H9 (cell line): Measurements from ENCODE around the gene MTRF1. TPM values are rescaled to one million over a fixed set of nuclear protein-coding genes. Genes with fewer than 3 reads are reported as not detected.

Experiments
- DNase-seq: peaks from one replicate; pipeline ENCODE4 v3.0.0-alpha.2; 2017
- H2AFZ ChIP-seq: one replicate; pipeline ENCODE4 v1.6.1; 2013; ENCODE audit warnings: mild to moderate bottlenecking, low read length, control low read depth, moderate library complexity
- H2AK5ac ChIP-seq: 2 replicates; pipeline ENCODE4 v1.6.1; 2013; ENCODE audit warnings: low read length, control low read depth, mixed read lengths; ENCODE audit not compliant: insufficient read length
- H2BK120ac ChIP-seq: one replicate; pipeline ENCODE4 v1.6.1; 2013; ENCODE audit warnings: low read depth, mild to moderate bottlenecking, low read length, control low read depth, inconsistent platforms; ENCODE audit not compliant: poor library complexity, severe bottlenecking
- H2BK12ac ChIP-seq: 2 replicates; pipeline ENCODE4 v1.6.1; 2013; ENCODE audit warnings: low read length, control low read depth, mixed read lengths, low read depth; ENCODE audit not compliant: insufficient read length
- H2BK15ac ChIP-seq: 2 replicates; pipeline ENCODE4 v1.6.1; 2013; ENCODE audit warnings: low read depth, low read length, control low read depth
- H2BK20ac ChIP-seq: one replicate; pipeline ENCODE4 v1.6.1; 2013; ENCODE audit warnings: low read depth, mild to moderate bottlenecking, low read length, control low read depth, inconsistent platforms; ENCODE audit not compliant: poor library complexity, severe bottlenecking
- H2BK5ac ChIP-seq: 2 replicates; pipeline ENCODE4 v1.6.1; 2013; ENCODE audit warnings: low read length, control low read depth, mixed read lengths; ENCODE audit not compliant: insufficient read length
- H3K14ac ChIP-seq: 2 replicates; pipeline ENCODE4 v1.6.1; 2013; ENCODE audit warnings: low read length, control low read depth; ENCODE audit not compliant: insufficient read depth
- H3K18ac ChIP-seq: 2 replicates; pipeline ENCODE4 v1.6.1; 2013; ENCODE audit warnings: low read depth, mild to moderate bottlenecking, mixed read lengths, low read length, control low read depth; ENCODE audit not compliant: insufficient read length
- H3K23ac ChIP-seq: 2 replicates; pipeline ENCODE4 v1.6.1; 2013; ENCODE audit warnings: low read length, control low read depth, mixed read lengths, low read depth; ENCODE audit not compliant: insufficient read length
- H3K23me2 ChIP-seq: 2 replicates; pipeline ENCODE4 v1.6.1; 2013; ENCODE audit warnings: low read depth, mild to moderate bottlenecking, mixed read lengths, low read length, control low read depth; ENCODE audit not compliant: insufficient read length, poor library complexity, severe bottlenecking
- H3K27ac ChIP-seq: 2 replicates; pipeline ENCODE4 v1.5.1; 2013; ENCODE audit warnings: low read length, control low read depth, mixed read lengths, low read depth; ENCODE audit not compliant: insufficient read length
- H3K27me3 ChIP-seq: 2 replicates; pipeline ENCODE4 v1.6.1; 2013; ENCODE audit warnings: low read length, control low read depth, inconsistent platforms; ENCODE audit not compliant: insufficient read depth
- H3K4ac ChIP-seq: 2 replicates; pipeline ENCODE4 v1.6.1; 2013; ENCODE audit warnings: low read depth, mild to moderate bottlenecking, control low read depth, inconsistent platforms, low read length, moderate library complexity
- H3K4me1 ChIP-seq: 2 replicates; pipeline ENCODE4 v1.6.1; 2013; ENCODE audit warnings: low read length, control low read depth, inconsistent platforms; ENCODE audit not compliant: insufficient read depth
- H3K4me2 ChIP-seq: 2 replicates; pipeline ENCODE4 v1.6.1; 2013; ENCODE audit warnings: low read length, control low read depth, mixed read lengths; ENCODE audit not compliant: insufficient read length, insufficient read depth
- H3K56ac ChIP-seq: 2 replicates; pipeline ENCODE4 v1.6.1; 2013; ENCODE audit warnings: low read depth, mild to moderate bottlenecking, mixed read lengths, low read length, control low read depth; ENCODE audit not compliant: insufficient read length
- H3K79me1 ChIP-seq: 2 replicates; pipeline ENCODE4 v1.6.1; 2013; ENCODE audit warnings: low read depth, mild to moderate bottlenecking, moderate library complexity, low read length, control low read depth, inconsistent platforms; ENCODE audit not compliant: insufficient read depth, poor library complexity, severe bottlenecking
- H3K79me2 ChIP-seq: 2 replicates; pipeline ENCODE4 v1.6.1; 2013; ENCODE audit warnings: low read length, control low read depth, inconsistent platforms; ENCODE audit not compliant: insufficient read depth
- H3K9ac ChIP-seq: 2 replicates; pipeline ENCODE4 v1.6.1; 2013; ENCODE audit warnings: low read length, control low read depth, mixed read lengths; ENCODE audit not compliant: insufficient read length; ENCODE audit errors: extremely low read depth
- H3K9me3 ChIP-seq: one replicate; pipeline ENCODE4 v1.6.1; 2013; ENCODE audit warnings: low read depth, low read length, inconsistent platforms; ENCODE audit not compliant: control insufficient read depth
- H3T11ph ChIP-seq: one replicate; pipeline ENCODE4 v1.6.1; 2013; ENCODE audit warnings: mild to moderate bottlenecking, low read length, control low read depth, inconsistent platforms
- H4K20me1 ChIP-seq: one replicate; pipeline ENCODE4 v1.6.1; 2013; ENCODE audit not compliant: control insufficient read depth, insufficient read length, insufficient read depth
- H4K5ac ChIP-seq: 2 replicates; pipeline ENCODE4 v1.6.1; 2013; ENCODE audit warnings: low read depth, mild to moderate bottlenecking, mixed read lengths, low read length, control low read depth; ENCODE audit not compliant: insufficient read length
- H4K8ac ChIP-seq: replicated peaks from 2 replicates; pipeline ENCODE4 v1.6.1; 2013; ENCODE audit warnings: low read length, control low read depth, mixed read lengths, low read depth; ENCODE audit not compliant: insufficient read length
- H4K91ac ChIP-seq: 2 replicates; pipeline ENCODE4 v1.6.1; 2013; ENCODE audit warnings: low read depth, mild to moderate bottlenecking, moderate library complexity, mixed read lengths, low read length, control low read depth; ENCODE audit not compliant: insufficient read length
- H3K27ac Mint-ChIP-seq, 3 experiments: 2 replicates in 2 of 3; 3 replicates in 1 of 3; pipeline ENCODE4 v1.8.0; 2020 to 2021; ENCODE audit warnings: mixed read lengths in 3 of 3, mild to moderate bottlenecking in 1 of 3, moderate library complexity in 1 of 3
- H3K27me3 Mint-ChIP-seq: 2 replicates; pipeline ENCODE4 v1.8.0; 2021; ENCODE audit warnings: low read depth, mild to moderate bottlenecking, moderate library complexity, mixed read lengths
- H3K36me3 Mint-ChIP-seq, 3 experiments: 2 replicates in 2 of 3; 3 replicates in 1 of 3; pipeline ENCODE4 v1.8.0; 2020 to 2021; ENCODE audit warnings: low read depth in 3 of 3, mixed read lengths in 3 of 3; ENCODE audit not compliant: insufficient read depth in 1 of 3
- H3K4me1 Mint-ChIP-seq, 2 experiments: 2 replicates each; pipeline ENCODE4 v1.8.0; 2020; ENCODE audit warnings: mixed read lengths in 2 of 2
- H3K4me3 Mint-ChIP-seq, 2 experiments: 2 replicates in 1 of 2; 3 replicates in 1 of 2; pipeline ENCODE4 v1.8.0; 2020 to 2021; ENCODE audit warnings: mild to moderate bottlenecking in 2 of 2, mixed read lengths in 2 of 2, moderate library complexity in 1 of 2
- H3K9me3 Mint-ChIP-seq, 2 experiments: 2 replicates in 1 of 2; 3 replicates in 1 of 2; pipeline ENCODE4 v1.8.0; 2020; ENCODE audit warnings: mild to moderate bottlenecking in 2 of 2, mixed read lengths in 2 of 2, moderate library complexity in 1 of 2
- total RNA-seq: library from RNA; stranded (reverse); gene quantifications from 2 replicates; pipeline ENCODE4 v1.2.1, GENCODE V29; 2021
- TF ChIP-seq, protein P1 (sequence below): fragments of 200-600 bp; sonication (generic); conservative IDR thresholded peaks from 3 replicates; pipeline ENCODE4 v1.8.0; 2021; ENCODE audit warnings: antibody characterized with exemption, mild to moderate bottlenecking

Gene MTRF1
- total RNA-seq, 1 experiment from 2014 or later: 16.2 TPM

DNA sequence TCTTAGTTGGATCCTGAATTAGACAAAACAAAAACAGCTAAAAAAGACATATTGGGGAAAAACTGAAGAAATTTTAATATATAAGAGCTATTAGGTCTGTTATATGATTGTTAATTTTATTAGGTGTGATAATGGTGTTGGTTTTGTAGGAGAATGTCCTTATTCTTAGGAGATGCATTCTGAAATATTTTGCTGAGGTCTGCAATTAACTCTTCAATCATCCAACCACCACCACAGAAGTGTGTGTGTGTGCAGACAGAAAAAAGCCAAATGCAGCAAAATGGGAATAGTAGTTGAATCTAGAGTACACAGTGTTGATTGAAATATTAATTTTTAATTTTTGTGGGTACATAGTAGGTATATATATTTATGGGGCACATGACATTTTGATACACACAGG, 56.9 kb downstream of the MTRF1 start:
- Histone ChIP-seq H4K5ac (no peak overlapping the region), H2AK5ac (no peak overlapping the region), H3K9me3 (no peaks in the 10 kb centered on the region), H3K14ac (no peak overlapping the region), H3K79me1 (no peaks in the 10 kb centered on the region), H3K23ac (no peak overlapping the region), H2BK20ac (no peak overlapping the region), H3K4me1 (no peaks in the 10 kb centered on the region), H3T11ph (no peak overlapping the region), H4K20me1 (no peaks in the 10 kb centered on the region), H3K23me2 (no peaks in the 10 kb centered on the region), H3K9ac (no peak overlapping the region), H2BK5ac (no peak overlapping the region), H3K56ac (no peak overlapping the region), H3K18ac (no peak overlapping the region), H3K4ac (no peak overlapping the region), H3K27ac (no peak overlapping the region), H2BK120ac (no peak overlapping the region), H2BK15ac (no peak overlapping the region), H4K91ac (no peak overlapping the region), H2AFZ (no peak overlapping the region), H4K8ac (no peak overlapping the region), H3K27me3 (no peaks in the 10 kb centered on the region), H2BK12ac (no peak overlapping the region), H3K4me2 (no peak overlapping the region), H3K79me2 (no peaks in the 10 kb centered on the region)
- Mint-ChIP-seq H3K4me3 (no peak overlapping the region), H3K9me3 (peaks cover 35 to 37% of the 10 kb centered on the region in 2 experiments), H3K27ac (no peak overlapping the region), H3K36me3 (peaks cover 3 to 17% (median 4%) of the 10 kb centered on the region in 3 experiments; a peak in 6 of 7 replicates), H3K27me3 (no peaks in the 10 kb centered on the region), H3K4me1 (no peaks in the 10 kb centered on the region)
- DNase-seq: no peak
- TF ChIP-seq, protein P1, sequence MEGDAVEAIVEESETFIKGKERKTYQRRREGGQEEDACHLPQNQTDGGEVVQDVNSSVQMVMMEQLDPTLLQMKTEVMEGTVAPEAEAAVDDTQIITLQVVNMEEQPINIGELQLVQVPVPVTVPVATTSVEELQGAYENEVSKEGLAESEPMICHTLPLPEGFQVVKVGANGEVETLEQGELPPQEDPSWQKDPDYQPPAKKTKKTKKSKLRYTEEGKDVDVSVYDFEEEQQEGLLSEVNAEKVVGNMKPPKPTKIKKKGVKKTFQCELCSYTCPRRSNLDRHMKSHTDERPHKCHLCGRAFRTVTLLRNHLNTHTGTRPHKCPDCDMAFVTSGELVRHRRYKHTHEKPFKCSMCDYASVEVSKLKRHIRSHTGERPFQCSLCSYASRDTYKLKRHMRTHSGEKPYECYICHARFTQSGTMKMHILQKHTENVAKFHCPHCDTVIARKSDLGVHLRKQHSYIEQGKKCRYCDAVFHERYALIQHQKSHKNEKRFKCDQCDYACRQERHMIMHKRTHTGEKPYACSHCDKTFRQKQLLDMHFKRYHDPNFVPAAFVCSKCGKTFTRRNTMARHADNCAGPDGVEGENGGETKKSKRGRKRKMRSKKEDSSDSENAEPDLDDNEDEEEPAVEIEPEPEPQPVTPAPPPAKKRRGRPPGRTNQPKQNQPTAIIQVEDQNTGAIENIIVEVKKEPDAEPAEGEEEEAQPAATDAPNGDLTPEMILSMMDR: no peak
